ENCODE measurements around the gene IFNLR1.
A peak's percentile ranks its signal among the peaks of the same experiment; 100 is the strongest.

Gene IFNLR1

GRCh38 chr1:24120965-24121364 lies 66.1 kb downstream of the IFNLR1 start:
- TF ChIP-seq ZC3H10 (CRISPR knock-in tag; IDR thresholded peaks at IDR 0.05) (no peak), SNAI2 (CRISPR knock-in tag; IDR thresholded peaks at IDR 0.05) (no peak), RARB (CRISPR knock-in tag; IDR thresholded peaks at IDR 0.05) (no peak), ZFP30 (CRISPR knock-in tag; IDR thresholded peaks at IDR 0.05) (no peak), TOX (CRISPR knock-in tag; IDR thresholded peaks at IDR 0.05; ENCODE audit: borderline replicate concordance) (no peak)
- no peak for ATAC-seq

- peak; percentile 35; the same call in 1 of the 3 replicates for ATAC-seq
- TF ChIP-seq ZNF8 (CRISPR knock-in tag; IDR thresholded peaks at IDR 0.05) (no peak), ESRRG (CRISPR knock-in tag; IDR thresholded peaks at IDR 0.05) (no peak), TCF4 (CRISPR knock-in tag; IDR thresholded peaks at IDR 0.05; ENCODE audit: borderline replicate concordance) (no peak), OSR1 (CRISPR knock-in tag; IDR thresholded peaks at IDR 0.05) (no peak), TOX (CRISPR knock-in tag; IDR thresholded peaks at IDR 0.05; ENCODE audit: borderline replicate concordance) (no peak), ZNF70 (CRISPR knock-in tag; IDR thresholded peaks at IDR 0.05) (no peak), CREB5 (CRISPR knock-in tag; IDR thresholded peaks at IDR 0.05; ENCODE audit: low read depth) (no peak)
These were observed 67.0 kb downstream of the IFNLR1 start for GRCh38 chr1:24119859-24120756.

- TF ChIP-seq ZFP3 (CRISPR knock-in tag; IDR thresholded peaks at IDR 0.05): no peak
- no peak for TF ChIP-seq CREB5 (CRISPR knock-in tag; IDR thresholded peaks at IDR 0.05; ENCODE audit: low read depth)
- TF ChIP-seq TCF4 (CRISPR knock-in tag; IDR thresholded peaks at IDR 0.05; ENCODE audit: borderline replicate concordance): no peak
- TF ChIP-seq PPARA (CRISPR knock-in tag; IDR thresholded peaks at IDR 0.05; ENCODE audit: borderline replicate concordance): no peak
- TF ChIP-seq ZC3H10 (CRISPR knock-in tag; IDR thresholded peaks at IDR 0.05): no peak
- TF ChIP-seq ARNTL (CRISPR knock-in tag; IDR thresholded peaks at IDR 0.05; ENCODE audit: borderline replicate concordance, low read depth): no peak
- TF ChIP-seq RARB (CRISPR knock-in tag; IDR thresholded peaks at IDR 0.05): no peak
- ATAC-seq: no peak
These were observed 67.6 kb downstream of the IFNLR1 start for GRCh38 chr1:24119489-24119858.

GRCh38 chr1:24118410-24119242 lies 68.5 kb downstream of the IFNLR1 start:
- no peak for ATAC-seq
- TF ChIP-seq ZFP3 (CRISPR knock-in tag; IDR thresholded peaks at IDR 0.05) (no peak), BACH2 (CRISPR knock-in tag; IDR thresholded peaks at IDR 0.05; ENCODE audit: borderline replicate concordance) (no peak), GLIS3 (CRISPR knock-in tag; IDR thresholded peaks at IDR 0.05) (no peak)

GRCh38 chr1:24117722-24118409 lies 69.2 kb downstream of the IFNLR1 start:
- TF ChIP-seq CSDC2 (CRISPR knock-in tag; IDR thresholded peaks at IDR 0.05): no peak
- no peak for TF ChIP-seq ZNF70 (CRISPR knock-in tag; IDR thresholded peaks at IDR 0.05)
- no peak for TF ChIP-seq PPARA (CRISPR knock-in tag; IDR thresholded peaks at IDR 0.05; ENCODE audit: borderline replicate concordance)
- TF ChIP-seq ZFP30 (CRISPR knock-in tag; IDR thresholded peaks at IDR 0.05): no peak
- TF ChIP-seq ZNF8 (CRISPR knock-in tag; IDR thresholded peaks at IDR 0.05): no peak
- no peak for TF ChIP-seq SNAI2 (CRISPR knock-in tag; IDR thresholded peaks at IDR 0.05)
- TF ChIP-seq ZC3H10 (CRISPR knock-in tag; IDR thresholded peaks at IDR 0.05): no peak
- TF ChIP-seq TCF4 (CRISPR knock-in tag; IDR thresholded peaks at IDR 0.05; ENCODE audit: borderline replicate concordance): no peak
- no peak for TF ChIP-seq RARB (CRISPR knock-in tag; IDR thresholded peaks at IDR 0.05)
- TF ChIP-seq ARNTL (CRISPR knock-in tag; IDR thresholded peaks at IDR 0.05; ENCODE audit: borderline replicate concordance, low read depth): no peak
- TF ChIP-seq ESRRG (CRISPR knock-in tag; IDR thresholded peaks at IDR 0.05): no peak
- TF ChIP-seq CSRNP3 (CRISPR knock-in tag; IDR thresholded peaks at IDR 0.05): no peak
- TF ChIP-seq ZNF565 (CRISPR knock-in tag; conservative IDR thresholded peaks at IDR 0.05; ENCODE audit: low read depth): no peak
- no peak for TF ChIP-seq GLIS3 (CRISPR knock-in tag; IDR thresholded peaks at IDR 0.05)
- no peak for TF ChIP-seq PATZ1 (CRISPR knock-in tag; IDR thresholded peaks at IDR 0.05; ENCODE audit: borderline replicate concordance)
- TF ChIP-seq TOX (CRISPR knock-in tag; IDR thresholded peaks at IDR 0.05; ENCODE audit: borderline replicate concordance): no peak
- peak; percentile 45; the same call in 2 of the 3 replicates for ATAC-seq

All from SK-N-SH treated with all-trans-retinoic acid at 6 μM for 48 hours (cell line).